ENCODE results near the gene B3GAT3. TPM values are rescaled to one million over a fixed set of nuclear protein-coding genes. Genes with fewer than 3 reads are reported as not detected.
"Not testable (repeated sequence)": the region's sequence is repeated elsewhere in the genome, so short reads cannot be mapped to it uniquely, and the experiment has no call there.

Gene B3GAT3
- total and polyA plus RNA-seq, 2 experiments from 2014 or later = 46.4 to 64.9 TPM

GRCh38 chr11:62652161-62653006 is 30.6 kb upstream of the B3GAT3 start:
- peak overlapping the region; percentile 90 for H3K27ac ChIP-seq
- H3K4me3 ChIP-seq = peak overlapping the region; percentile 69
- peaks cover 15% of the 10 kb centered on the region for H3K36me3 ChIP-seq
- no peaks in the 10 kb centered on the region for H3K4me1 ChIP-seq (ENCODE audit: low read depth)
- TF ChIP-seq, protein P1, sequence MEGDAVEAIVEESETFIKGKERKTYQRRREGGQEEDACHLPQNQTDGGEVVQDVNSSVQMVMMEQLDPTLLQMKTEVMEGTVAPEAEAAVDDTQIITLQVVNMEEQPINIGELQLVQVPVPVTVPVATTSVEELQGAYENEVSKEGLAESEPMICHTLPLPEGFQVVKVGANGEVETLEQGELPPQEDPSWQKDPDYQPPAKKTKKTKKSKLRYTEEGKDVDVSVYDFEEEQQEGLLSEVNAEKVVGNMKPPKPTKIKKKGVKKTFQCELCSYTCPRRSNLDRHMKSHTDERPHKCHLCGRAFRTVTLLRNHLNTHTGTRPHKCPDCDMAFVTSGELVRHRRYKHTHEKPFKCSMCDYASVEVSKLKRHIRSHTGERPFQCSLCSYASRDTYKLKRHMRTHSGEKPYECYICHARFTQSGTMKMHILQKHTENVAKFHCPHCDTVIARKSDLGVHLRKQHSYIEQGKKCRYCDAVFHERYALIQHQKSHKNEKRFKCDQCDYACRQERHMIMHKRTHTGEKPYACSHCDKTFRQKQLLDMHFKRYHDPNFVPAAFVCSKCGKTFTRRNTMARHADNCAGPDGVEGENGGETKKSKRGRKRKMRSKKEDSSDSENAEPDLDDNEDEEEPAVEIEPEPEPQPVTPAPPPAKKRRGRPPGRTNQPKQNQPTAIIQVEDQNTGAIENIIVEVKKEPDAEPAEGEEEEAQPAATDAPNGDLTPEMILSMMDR (IDR thresholded peaks at IDR 0.05; ENCODE audit: low read depth, low read length) = no peak
- no peak for DNase-seq (ENCODE audit: low read depth in 1 of 2, low spot score in 1 of 2)
- H3K9me3 ChIP-seq (ENCODE audit: low read depth) = no peaks in the 10 kb centered on the region
- no peaks in the 10 kb centered on the region for H3K27me3 ChIP-seq

DNA sequence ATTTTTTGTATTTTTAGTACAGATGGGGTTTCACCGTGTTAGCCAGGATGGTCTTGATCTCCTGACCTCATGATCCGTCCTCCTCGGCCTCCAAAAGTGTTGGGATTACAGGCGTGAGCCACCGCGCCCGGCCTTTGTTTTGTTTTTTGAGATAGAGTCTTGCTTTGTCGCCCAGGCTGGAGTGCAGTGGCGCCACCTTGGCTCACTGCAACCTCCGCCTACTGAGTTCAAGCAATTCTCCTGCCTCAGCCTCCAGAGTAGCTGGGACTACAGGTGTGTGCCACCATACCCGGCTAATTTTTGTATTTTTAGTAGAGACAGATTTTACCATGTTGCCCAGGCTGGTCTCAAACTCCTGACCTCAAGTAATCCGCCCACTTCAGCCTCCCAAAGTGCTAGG is 28.5 kb upstream of the B3GAT3 start:
- peaks cover 15% of the 10 kb centered on the region for H3K36me3 ChIP-seq
- H3K4me1 ChIP-seq (ENCODE audit: low read depth); H3K4me3 ChIP-seq; H3K27me3 ChIP-seq; DNase-seq (ENCODE audit: low read depth in 1 of 2, low spot score in 1 of 2); H3K9me3 ChIP-seq (ENCODE audit: low read depth); H3K27ac ChIP-seq: not testable (repeated sequence)

- no peak overlapping the region for H3K27ac ChIP-seq
- H3K4me1 ChIP-seq (ENCODE audit: low read depth) = peaks cover 4% of the 10 kb centered on the region
- DNase-seq (ENCODE audit: low read depth in 1 of 2, low spot score in 1 of 2) = no peak
- H3K27me3 ChIP-seq = no peaks in the 10 kb centered on the region
- H3K4me3 ChIP-seq = no peak overlapping the region
- TF ChIP-seq, protein P1 (IDR thresholded peaks at IDR 0.05; ENCODE audit: low read depth, low read length) = no peak
- peaks cover 15% of the 10 kb centered on the region for H3K36me3 ChIP-seq
- H3K9me3 ChIP-seq (ENCODE audit: low read depth) = no peaks in the 10 kb centered on the region
These were observed 27.7 kb upstream of the B3GAT3 start for GRCh38 chr11:62649486-62649885.

DNA sequence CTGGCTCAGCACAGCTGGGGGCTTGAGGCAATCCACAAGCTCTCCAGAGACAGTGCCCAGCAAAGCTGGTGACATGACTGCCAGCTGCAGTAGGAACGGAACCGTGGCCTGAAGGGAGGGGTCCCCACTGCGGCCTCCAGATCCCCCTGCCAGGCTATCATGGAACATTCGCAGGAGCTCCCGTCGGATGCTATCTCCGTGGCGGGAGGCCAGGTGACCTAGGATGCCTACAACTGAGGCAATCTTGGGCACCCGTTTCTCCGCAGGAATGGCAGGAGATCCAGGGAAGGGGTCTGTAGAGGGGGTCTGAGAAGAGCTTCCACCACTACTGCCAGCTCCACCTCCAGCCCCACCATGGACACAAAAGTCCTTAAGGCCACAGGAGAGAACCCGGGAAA is 27.2 kb upstream of the B3GAT3 start:
- Histone ChIP-seq H3K4me3 (no peak overlapping the region), H3K27ac (no peak overlapping the region), H3K9me3 (ENCODE audit: low read depth) (no peaks in the 10 kb centered on the region), H3K27me3 (no peaks in the 10 kb centered on the region), H3K4me1 (ENCODE audit: low read depth) (peaks cover 4% of the 10 kb centered on the region), H3K36me3 (peaks cover 15% of the 10 kb centered on the region)
- TF ChIP-seq, protein P1 (IDR thresholded peaks at IDR 0.05; ENCODE audit: low read depth, low read length) = no peak
- DNase-seq (ENCODE audit: low read depth in 1 of 2, low spot score in 1 of 2) = no peak

- Histone ChIP-seq H3K27me3 (no peaks in the 10 kb centered on the region), H3K36me3 (peaks cover 15% of the 10 kb centered on the region), H3K9me3 (ENCODE audit: low read depth) (no peaks in the 10 kb centered on the region), H3K4me3 (no peak overlapping the region), H3K27ac (no peak overlapping the region), H3K4me1 (ENCODE audit: low read depth) (peaks cover 4% of the 10 kb centered on the region)
- DNase-seq (ENCODE audit: low read depth in 1 of 2, low spot score in 1 of 2) = no peak
- TF ChIP-seq, protein P1 (IDR thresholded peaks at IDR 0.05; ENCODE audit: low read depth, low read length) = no peak
These were observed 26.6 kb upstream of the B3GAT3 start for GRCh38 chr11:62648185-62648966.

GRCh38 chr11:62647609-62648005 is 25.8 kb upstream of the B3GAT3 start:
- no peak for DNase-seq (ENCODE audit: low read depth in 1 of 2, low spot score in 1 of 2)
- H3K9me3 ChIP-seq (ENCODE audit: low read depth) = no peaks in the 10 kb centered on the region
- TF ChIP-seq, protein P1 (IDR thresholded peaks at IDR 0.05; ENCODE audit: low read depth, low read length) = no peak
- no peaks in the 10 kb centered on the region for H3K27me3 ChIP-seq
- no peak overlapping the region for H3K4me3 ChIP-seq
- peaks cover 20% of the 10 kb centered on the region for H3K36me3 ChIP-seq
- peaks cover 4% of the 10 kb centered on the region for H3K4me1 ChIP-seq (ENCODE audit: low read depth)
- no peak overlapping the region for H3K27ac ChIP-seq
